Measurements from ENCODE around the gene PFKFB2.
A peak's percentile ranks its signal among the peaks of the same experiment; 100 is the strongest.

The PFKFB2 gene

DNA sequence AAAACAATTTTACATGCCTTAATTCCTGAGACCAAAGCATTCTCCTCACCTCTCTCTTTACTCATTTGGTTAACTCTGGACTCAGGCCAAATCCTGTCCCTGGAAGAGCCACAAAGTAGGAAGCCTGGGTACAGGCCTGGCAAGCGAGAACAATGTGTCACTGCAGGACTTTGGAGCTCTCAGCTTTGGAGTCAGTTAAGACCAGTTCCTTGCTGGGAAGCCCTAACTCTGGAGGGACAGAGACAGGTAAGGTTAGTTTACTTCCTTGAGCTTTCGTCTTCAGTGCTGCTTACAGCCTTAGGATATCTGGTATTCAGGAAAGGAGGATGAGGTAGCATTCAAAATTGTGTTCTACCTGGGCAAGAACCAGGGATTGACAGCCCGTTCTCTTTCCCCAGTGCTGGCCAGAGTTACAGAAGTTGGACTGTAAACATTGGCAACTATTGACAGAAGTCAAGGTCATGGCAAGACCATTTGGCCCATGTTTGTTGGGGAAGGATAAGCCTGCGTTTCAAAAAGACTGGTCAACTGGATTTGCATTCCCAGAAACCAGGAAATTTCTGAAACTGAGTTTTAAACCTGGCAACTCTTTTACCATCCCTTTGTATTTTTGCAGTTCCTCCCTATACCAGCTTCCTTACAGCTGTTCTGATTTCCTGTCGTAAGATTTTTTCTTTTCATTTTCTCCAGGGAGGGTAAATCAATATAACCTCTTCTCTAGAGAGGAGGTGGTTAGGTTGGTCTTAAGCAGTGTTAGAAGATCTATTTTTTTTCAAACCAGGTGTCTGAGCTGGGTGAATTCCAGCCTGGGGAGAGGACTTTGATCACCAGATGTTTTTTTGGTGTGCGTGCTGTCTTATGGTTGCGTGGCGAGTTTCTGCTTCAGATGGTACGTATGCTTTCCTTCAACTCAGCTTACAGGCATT is 35.9 kb downstream of the PFKFB2 start, which contains the start of gene C4BPB:
C4BPB (plus strand) TSS at position 160 of the 926 bp plus-strand sequence; CDS start at position 832, 672 bp downstream.
- no peak for FAIRE-seq
- peak; percentile 52 for DNase-seq (ENCODE audit: low spot score)

DNA sequence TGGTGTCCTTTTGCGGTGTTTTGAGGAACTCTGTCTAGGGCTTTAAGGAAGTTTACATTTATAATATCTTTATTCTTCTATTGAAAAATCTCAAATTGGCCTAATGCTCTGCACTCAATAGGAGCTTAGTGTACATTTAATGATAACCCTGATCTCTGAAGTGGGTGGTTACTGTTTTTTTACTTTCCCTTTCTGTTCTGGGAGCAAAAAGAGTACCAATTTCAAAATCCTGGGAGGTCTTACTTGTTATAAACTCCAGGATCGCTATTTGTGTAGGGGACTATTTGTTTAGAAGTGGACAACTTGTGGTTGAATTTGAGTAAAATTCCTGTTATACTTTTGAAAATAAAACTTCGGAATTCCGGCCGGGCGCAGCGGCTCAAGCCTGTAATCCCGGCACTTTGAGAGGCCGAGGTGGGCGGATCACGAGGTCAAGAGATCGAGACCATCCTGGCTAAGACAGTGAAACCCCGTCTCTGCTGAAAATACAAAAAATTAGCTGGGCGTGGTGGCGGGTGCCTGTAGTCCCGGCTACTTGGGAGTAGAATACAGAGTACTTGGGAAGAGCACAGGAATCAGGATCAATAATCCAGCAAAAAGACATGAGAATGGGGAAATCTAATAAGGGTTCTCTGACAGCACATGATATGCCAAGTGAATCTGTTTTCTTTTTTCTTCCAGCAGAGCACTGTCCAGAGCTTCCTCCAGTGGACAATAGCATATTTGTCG is 36.7 kb downstream of the PFKFB2 start:
- FAIRE-seq: no peak
- DNase-seq (ENCODE audit: low spot score): no peak

DNA sequence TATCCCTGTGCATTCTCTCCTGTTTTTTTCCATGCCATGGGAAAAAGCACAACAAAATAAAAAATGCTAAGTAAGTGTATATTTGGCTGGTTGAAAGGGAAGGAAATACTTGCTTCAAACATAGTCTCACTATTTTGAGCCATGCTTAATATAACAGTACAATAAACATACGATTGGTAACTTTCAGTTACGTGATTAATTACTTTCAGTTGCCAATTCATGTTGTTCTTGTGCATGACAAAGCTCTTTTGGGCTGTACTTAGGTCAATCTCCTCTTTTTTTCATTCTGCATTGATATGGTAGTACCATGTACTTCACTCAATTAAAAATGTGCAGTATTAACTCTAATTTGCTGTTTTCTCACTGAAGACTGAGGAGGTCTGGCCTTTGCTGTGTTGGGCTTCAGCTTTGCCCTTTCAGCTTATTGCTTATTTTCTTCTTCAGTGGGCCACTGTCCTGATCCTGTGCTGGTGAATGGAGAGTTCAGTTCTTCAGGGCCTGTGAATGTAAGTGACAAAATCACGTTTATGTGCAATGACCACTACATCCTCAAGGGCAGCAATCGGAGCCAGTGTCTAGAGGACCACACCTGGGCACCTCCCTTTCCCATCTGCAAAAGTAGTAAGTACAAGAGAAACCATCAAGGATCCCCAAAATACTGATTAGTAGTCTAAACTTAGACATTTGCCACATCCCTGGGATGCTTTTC is 38.3 kb downstream of the PFKFB2 start:
- FAIRE-seq: no peak
- DNase-seq (ENCODE audit: low spot score): no peak

DNA sequence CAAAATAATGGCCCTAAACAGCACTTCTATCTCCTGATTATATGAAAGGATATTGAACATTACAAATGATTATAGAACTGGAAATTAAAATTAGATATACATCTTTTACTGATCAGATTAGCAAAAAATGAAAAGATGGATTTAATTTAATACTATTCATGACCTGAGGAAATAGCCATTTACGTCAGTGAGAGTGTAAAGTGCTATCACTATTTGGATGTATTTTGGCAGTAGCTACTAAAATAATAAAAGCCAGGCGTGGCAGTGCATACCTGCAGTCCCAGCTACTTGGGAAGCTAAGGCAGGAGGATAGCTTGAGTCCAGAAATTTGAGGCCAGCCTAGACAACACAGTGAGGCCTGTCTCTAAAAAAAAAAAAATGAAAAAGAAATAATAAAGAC is 40.9 kb downstream of the PFKFB2 start:
- FAIRE-seq (no peak), DNase-seq (ENCODE audit: low spot score) (no peak)

DNA sequence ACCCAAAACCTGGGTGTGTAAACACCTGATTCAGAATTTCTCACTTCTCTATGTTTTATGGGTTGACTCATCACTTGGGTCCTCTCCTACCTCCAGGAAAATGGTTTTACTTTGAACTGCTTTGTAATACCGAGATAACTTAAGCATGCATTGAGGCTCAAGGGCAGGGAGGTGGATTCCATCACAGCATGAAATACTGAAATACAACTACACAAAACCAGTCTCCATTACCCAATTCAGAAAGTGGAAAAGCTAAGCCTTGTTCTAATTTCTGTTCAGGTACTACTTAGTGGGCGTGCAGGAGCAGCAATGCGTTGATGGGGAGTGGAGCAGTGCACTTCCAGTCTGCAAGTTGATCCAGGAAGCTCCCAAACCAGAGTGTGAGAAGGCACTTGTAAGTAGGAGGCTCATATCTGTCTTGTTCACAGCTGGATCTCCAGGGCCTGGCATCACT is 44.8 kb downstream of the PFKFB2 start:
- no peak for DNase-seq (ENCODE audit: low spot score)
- FAIRE-seq: no peak

DNA sequence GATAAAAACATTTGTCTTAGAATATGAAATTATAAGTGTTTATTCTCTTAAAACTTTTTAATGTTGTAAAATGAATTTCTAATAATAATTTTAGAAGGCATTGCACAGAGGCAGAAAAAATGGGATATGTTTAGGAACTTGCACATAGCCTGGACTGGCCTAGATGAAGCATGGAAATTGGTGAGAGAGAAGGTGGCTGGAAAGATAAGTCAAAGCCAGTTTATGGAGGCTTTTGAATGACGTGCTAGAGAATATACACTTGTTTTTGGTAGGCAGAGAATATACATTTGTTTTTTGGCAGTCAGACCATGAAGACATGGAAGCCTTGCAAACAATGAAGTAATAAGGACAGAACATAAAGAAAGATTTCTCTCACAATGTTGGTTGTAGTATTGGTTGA is 48.6 kb downstream of the PFKFB2 start:
- FAIRE-seq (no peak), DNase-seq (ENCODE audit: low spot score) (no peak)

DNA sequence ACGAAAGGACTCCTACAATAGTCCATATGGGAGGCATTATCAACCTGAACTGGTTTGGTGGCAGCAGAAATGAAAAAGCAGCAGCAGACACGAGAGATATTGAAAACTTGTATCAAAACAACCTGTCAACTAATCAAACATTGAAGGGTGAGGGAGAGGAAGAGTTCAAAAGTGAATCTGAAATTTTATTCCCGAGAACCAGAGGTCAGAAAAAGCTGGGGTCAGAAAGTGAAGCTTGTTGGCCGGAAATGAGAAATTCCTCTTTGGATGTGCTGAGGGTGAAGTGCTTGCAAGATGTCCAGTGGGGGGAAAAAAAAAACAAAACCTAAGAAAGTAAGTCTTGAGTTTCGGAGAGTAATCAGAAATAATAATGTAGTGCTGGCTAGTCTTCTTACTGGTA is 49.1 kb downstream of the PFKFB2 start:
- no peak for FAIRE-seq
- no peak for DNase-seq (ENCODE audit: low spot score)

DNA sequence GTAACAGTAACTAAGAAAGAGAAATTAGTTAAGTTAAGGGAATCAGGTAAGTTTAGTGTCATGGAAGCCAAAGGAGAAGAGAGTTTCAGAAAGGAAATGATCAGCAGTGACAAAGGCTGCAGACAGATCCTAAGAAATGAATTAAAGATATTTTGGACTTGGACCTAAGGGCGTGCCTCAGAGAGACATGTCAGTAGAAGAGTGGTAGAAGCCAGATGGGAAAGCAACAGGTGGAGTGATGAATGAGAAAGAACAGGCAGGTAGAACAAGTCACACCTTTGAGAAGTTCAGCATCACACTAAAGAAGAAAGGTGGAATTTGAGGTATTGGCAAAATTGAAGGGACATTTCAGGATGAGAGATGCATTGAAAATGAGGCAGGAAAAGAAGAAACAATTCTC is 49.6 kb downstream of the PFKFB2 start:
- FAIRE-seq (no peak), DNase-seq (ENCODE audit: low spot score) (no peak)

DNA sequence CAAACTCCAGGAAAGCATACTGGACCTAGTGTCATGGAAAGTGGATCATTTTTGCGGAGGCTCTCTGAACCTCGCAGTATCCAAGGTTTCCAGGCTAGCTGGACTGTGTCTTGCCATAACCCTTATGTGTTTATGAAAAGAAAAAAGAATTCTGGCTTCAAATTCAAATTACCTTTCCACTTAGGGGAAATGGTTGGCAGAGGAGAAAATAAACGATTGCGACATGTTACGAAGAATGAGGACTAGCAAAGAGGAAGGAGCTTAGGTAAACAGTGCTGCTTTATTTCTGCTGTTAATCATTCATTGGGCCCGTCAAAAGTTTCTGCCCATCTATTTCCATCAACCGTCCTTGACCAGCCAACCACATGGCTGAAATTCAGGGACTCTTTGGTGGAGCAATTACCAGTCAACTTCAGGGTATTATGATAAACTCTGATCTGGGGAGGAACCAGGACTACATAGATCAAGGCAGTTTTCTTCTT is 50.9 kb downstream of the PFKFB2 start, which contains the start of gene C4BPA:
C4BPA (plus strand) TSS at position 342 of the 482 bp plus-strand sequence. CDS start 8,793 bp downstream, outside the sequence.
- FAIRE-seq (no peak), DNase-seq (ENCODE audit: low spot score) (no peak)

DNA sequence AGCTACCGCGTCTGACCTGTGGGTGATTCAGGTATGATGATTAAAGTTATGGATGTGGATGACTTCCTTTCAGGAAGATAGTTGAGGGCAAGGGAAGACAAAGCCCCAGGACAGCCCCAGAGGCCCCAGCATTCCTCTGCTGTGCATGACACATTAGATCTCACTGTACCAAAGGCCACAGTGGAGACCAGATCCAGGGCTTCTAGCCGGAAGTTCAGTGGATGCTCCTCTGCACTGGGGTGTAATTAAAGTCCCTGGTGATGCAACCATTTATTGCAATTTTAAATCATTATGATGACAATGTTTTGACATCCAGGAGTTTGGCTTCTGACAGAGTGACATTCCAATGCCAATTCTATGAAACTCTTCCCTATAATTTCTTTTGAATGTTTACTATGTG is 55.9 kb downstream of the PFKFB2 start:
- no peak for FAIRE-seq
- peak; percentile 41 for DNase-seq (ENCODE audit: low spot score)

DNA sequence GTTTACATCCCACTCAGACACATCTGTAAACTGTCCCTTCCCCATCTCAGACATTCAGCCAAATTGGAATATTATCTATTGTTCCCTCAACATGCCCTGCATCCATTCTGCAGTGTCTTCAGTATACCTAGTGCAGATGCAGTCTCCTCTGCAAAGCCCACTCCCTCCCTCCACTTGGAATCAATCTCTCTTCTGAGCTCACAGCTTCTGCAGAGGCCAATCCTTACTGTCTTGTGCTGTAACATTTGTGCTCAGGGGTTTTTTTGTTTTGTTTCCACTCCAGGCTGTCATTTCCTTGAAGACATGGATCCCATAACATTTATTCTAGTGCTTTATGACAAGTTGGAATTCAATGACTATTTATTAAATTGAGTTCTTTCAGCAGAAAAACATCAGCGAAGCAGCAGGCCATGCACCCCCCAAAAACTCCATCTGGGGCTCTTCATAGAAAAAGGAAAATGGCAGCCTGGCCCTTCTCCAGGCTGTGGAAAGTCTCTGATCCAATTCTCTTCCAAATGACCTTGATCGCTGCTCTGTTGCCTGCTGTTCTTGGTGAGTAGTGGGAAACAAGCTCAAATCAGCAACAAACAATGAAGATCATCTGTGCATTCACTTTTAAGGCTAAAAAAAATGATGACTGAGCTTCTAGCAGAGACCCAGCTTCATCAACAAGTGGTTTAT is 59.7 kb downstream of the PFKFB2 start:
- FAIRE-seq (no peak), DNase-seq (ENCODE audit: low spot score) (no peak)

DNA sequence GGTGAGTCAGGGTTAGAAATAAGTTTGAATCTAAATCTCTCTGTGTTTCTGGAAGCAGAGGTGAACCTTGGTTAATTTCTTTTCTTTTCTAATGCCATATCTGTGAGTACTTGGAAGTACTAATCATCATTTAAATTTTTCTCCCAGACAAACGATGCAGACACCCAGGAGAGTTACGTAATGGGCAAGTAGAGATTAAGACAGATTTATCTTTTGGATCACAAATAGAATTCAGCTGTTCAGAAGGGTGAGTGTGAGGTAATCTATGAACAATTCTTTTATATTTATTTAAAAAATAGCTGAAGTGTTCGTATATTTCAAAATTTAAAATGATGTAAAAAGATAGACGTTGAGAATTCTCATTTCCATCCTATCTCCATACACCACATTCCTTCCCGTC is 62.2 kb downstream of the PFKFB2 start:
- FAIRE-seq (no peak), DNase-seq (ENCODE audit: low spot score) (no peak)

DNA sequence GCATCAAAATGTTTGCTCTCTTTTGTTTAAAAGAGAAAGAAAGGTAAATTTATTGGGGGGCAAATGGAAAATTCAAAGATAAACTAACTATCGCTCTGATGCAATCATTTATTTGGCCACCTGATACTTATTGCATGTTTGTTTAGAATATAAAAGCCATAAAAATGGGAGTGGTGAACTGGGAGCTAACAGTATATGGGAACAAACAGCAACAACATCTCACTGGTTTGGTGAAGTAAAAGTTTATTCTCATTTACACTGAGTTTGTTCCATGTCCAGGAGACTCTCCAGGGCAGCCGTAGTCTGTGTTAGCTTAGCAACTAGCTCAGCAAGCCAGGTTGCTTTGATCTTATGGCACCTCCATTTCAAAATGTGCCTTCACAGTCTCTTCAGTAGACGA is 71.3 kb downstream of the PFKFB2 start:
- DNase-seq (ENCODE audit: low spot score) (no peak), FAIRE-seq (no peak)

DNA sequence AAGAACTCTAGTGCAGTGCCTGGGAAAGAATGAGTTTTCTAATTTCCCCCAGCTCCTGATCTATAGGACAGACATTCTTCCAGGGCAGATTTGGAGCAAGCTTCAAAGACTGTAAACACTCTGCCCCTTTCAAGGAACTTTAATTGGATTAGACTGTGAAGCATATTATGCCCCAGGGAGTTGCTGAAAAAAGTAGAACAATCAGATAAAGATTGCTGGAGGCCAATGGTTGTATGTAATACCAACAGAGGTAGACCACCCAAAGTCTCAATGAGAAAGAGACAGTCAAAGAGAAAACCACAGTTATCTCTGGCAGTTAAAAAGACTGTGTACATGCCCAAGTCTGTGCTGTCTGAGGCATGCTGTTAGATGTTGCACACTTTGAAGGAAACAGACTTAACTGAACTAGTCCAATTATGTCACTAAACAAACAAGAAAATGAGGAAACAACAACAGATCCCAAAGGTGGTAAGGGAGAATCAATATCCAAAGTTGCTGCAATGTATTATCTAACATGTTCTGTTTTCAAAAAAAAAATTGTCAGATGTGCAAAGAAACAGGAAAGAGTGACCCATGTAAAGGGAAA is 75.4 kb downstream of the PFKFB2 start:
- DNase-seq (ENCODE audit: low spot score): no peak
- FAIRE-seq: no peak

DNA sequence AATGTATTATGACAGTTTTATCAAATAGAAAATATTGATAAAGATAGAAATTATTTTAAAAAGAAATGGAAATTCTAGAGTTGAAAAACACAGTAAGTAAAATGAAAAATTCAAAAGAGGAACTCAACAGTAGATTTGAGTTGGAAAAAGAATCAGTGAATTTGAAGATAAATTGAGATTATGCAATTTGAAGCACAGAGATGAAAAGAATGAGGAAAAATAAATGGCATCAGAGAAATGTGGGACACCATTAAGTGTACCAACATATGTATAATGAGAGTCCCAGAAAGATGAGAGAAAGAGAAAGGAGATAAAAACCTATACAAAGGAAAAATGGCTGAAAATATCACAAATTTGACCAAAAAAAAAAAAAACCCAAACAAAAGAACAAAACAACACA is 76.0 kb downstream of the PFKFB2 start:
- FAIRE-seq: no peak
- no peak for DNase-seq (ENCODE audit: low spot score)
